Peyer's patch (tissue), 4 donors: ENCODE results near the gene RPS14.

Source experiments
- POLR2A ChIP-seq, 2 donors: fragments of 450-650 bp; IDR thresholded peaks; one replicate each; pipeline ENCODE4 v1.5.1; 2017; ENCODE audit warnings: antibody characterized with exemption in 2 of 2, mild to moderate bottlenecking in 2 of 2, moderate library complexity in 2 of 2
- TF ChIP-seq, protein P1 (sequence below), 6 experiments: fragments of 450-650 bp in 4 of 6; fragments of 200-600 bp in 2 of 6; sonication (generic) in 1 of 6; IDR thresholded peaks; one replicate each; pipeline ENCODE4 v1.5.1; 2017 to 2019; ENCODE audit warnings: antibody characterized with exemption in 6 of 6, mild to moderate bottlenecking in 3 of 6, moderate library complexity in 1 of 6

DNA sequence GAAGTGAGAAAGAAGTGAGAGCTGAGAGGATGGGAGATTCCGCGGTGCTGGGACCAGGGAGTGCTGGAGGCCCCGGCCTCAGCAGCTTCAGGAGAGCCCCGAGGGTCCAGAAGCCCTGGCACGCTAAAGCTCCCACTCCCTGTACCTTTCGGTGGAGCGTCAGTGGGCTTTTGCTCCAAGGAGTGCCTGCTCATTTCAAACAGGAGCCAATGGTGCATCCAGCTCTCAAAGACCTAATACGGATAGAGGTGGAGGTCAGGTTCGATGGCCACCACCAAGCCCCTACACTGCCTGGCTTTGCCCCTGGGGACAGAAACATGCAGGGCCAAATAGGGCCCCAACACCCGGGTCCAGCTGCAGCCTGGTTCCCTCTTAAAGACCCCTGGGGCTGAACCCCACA, 45.0 kb downstream of the RPS14 start:
- TF ChIP-seq, protein P1, sequence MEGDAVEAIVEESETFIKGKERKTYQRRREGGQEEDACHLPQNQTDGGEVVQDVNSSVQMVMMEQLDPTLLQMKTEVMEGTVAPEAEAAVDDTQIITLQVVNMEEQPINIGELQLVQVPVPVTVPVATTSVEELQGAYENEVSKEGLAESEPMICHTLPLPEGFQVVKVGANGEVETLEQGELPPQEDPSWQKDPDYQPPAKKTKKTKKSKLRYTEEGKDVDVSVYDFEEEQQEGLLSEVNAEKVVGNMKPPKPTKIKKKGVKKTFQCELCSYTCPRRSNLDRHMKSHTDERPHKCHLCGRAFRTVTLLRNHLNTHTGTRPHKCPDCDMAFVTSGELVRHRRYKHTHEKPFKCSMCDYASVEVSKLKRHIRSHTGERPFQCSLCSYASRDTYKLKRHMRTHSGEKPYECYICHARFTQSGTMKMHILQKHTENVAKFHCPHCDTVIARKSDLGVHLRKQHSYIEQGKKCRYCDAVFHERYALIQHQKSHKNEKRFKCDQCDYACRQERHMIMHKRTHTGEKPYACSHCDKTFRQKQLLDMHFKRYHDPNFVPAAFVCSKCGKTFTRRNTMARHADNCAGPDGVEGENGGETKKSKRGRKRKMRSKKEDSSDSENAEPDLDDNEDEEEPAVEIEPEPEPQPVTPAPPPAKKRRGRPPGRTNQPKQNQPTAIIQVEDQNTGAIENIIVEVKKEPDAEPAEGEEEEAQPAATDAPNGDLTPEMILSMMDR (IDR thresholded peaks at IDR 0.05) = no peak
- TF ChIP-seq POLR2A (IDR thresholded peaks at IDR 0.05) = no peak
